ENCODE measurements around the gene IGSF11.

GRCh38 chr3:118889691-118890090 is 145.0 kb downstream of the IGSF11 start:
- TF ChIP-seq CTCF (IDR thresholded peaks at IDR 0.05) (no peak), EP300 (IDR thresholded peaks at IDR 0.05) (no peak), POLR2A (IDR thresholded peaks at IDR 0.05) (no peak)
